GM23338 (cell line): ENCODE data around the gene CNTN5. TPM values are rescaled to one million over a fixed set of nuclear protein-coding genes. Genes with fewer than 3 reads are reported as not detected.
A peak's percentile ranks its signal among the peaks of the same experiment; 100 is the strongest.

ENCODE experiments used
- ATAC-seq: fragments of 200-7000 bp; cut with Tn5 transposase; 3 replicates; pipeline ENCODE4 v1.9.1; 2020
- DNase-seq: peaks from one replicate; pipeline ENCODE4 v3.0.0-alpha.2; 2015; ENCODE audit warnings: low spot score
- H2AFZ ChIP-seq: fragments of 200-600 bp; sonication (generic); 2 replicates; pipeline ENCODE4 v1.8.0; 2016; ENCODE audit warnings: antibody characterized with exemption, mild to moderate bottlenecking, moderate library complexity
- H3F3A ChIP-seq: fragments of 200-600 bp; sonication (generic); replicated peaks from 2 replicates; pipeline ENCODE4 v1.8.0; 2017; ENCODE audit warnings: antibody characterized with exemption, mixed run types, low read depth
- H3K27ac ChIP-seq: fragments of 200-600 bp; sonication (generic); 2 replicates; pipeline ENCODE4 v1.6.1; 2016; ENCODE audit warnings: low read depth
- H3K27me3 ChIP-seq: fragments of 200-600 bp; sonication (generic); 2 replicates; pipeline ENCODE4 v1.8.0; 2016; ENCODE audit warnings: mild to moderate bottlenecking, mixed run types, moderate library complexity; ENCODE audit not compliant: insufficient read depth
- H3K36me3 ChIP-seq: fragments of 200-600 bp; sonication (generic); 2 replicates; pipeline ENCODE4 v1.8.0; 2016; ENCODE audit warnings: mild to moderate bottlenecking; ENCODE audit not compliant: insufficient read depth
- H3K4me1 ChIP-seq: fragments of 200-600 bp; sonication (generic); 2 replicates; pipeline ENCODE4 v1.8.0; 2016; ENCODE audit warnings: mild to moderate bottlenecking, moderate library complexity; ENCODE audit not compliant: insufficient read depth
- H3K4me2 ChIP-seq: fragments of 200-600 bp; sonication (generic); 2 replicates; pipeline ENCODE4 v1.7.1; 2017; ENCODE audit warnings: mixed run types
- H3K4me3 ChIP-seq: fragments of 200-600 bp; sonication (generic); 2 replicates; pipeline ENCODE4 v1.6.1; 2016; ENCODE audit warnings: mixed run types
- H3K79me2 ChIP-seq: fragments of 200-600 bp; sonication (generic); replicated peaks from 2 replicates; pipeline ENCODE4 v1.8.0; 2017; ENCODE audit warnings: mild to moderate bottlenecking; ENCODE audit not compliant: insufficient read depth
- H3K9me2 ChIP-seq: fragments of 200-600 bp; sonication (generic); 2 replicates; pipeline ENCODE4 v1.8.0; 2017; ENCODE audit not compliant: insufficient read depth
- H4K20me1 ChIP-seq: fragments of 200-600 bp; sonication (generic); replicated peaks from 2 replicates; pipeline ENCODE4 v1.8.0; 2017; ENCODE audit warnings: mild to moderate bottlenecking; ENCODE audit not compliant: insufficient read depth
- H3K27ac Mint-ChIP-seq: 2 replicates; pipeline ENCODE4 v1.8.0; 2020; ENCODE audit warnings: inconsistent platforms, mild to moderate bottlenecking, moderate library complexity, mixed read lengths
- H3K27me3 Mint-ChIP-seq: 3 replicates; pipeline ENCODE4 v1.8.0; 2022; ENCODE audit warnings: low read depth, mild to moderate bottlenecking, moderate library complexity, mixed read lengths, inconsistent platforms; ENCODE audit not compliant: insufficient read depth, poor library complexity
- H3K36me3 Mint-ChIP-seq: 3 replicates; pipeline ENCODE4 v1.8.0; 2021; ENCODE audit warnings: low read depth, mild to moderate bottlenecking, inconsistent platforms, moderate library complexity, mixed read lengths
- H3K4me1 Mint-ChIP-seq: 3 replicates; pipeline ENCODE4 v1.8.0; 2020; ENCODE audit warnings: mild to moderate bottlenecking, inconsistent platforms, mixed read lengths
- H3K4me3 Mint-ChIP-seq: 3 replicates; pipeline ENCODE4 v1.8.0; 2021; ENCODE audit warnings: moderate library complexity, mild to moderate bottlenecking, inconsistent platforms, mixed read lengths
- H3K9me3 Mint-ChIP-seq: 3 replicates; pipeline ENCODE4 v1.8.0; 2020; ENCODE audit warnings: moderate library complexity, mild to moderate bottlenecking, inconsistent platforms, mixed read lengths
- EZH2phosphoT487 ChIP-seq: fragments of 200-600 bp; sonication (generic); IDR thresholded peaks from one replicate; pipeline ENCODE4 v1.8.1; 2018; ENCODE audit warnings: antibody characterized with exemption; ENCODE audit not compliant: unreplicated experiment
- polyA plus RNA-seq: library from polyadenylated mRNA; unstranded; fragments of >200 nt; fragmentation: Nextera tagmentation; extraction: Ambion mirVana; gene quantifications from 2 replicates; pipeline ENCODE4 v1.2.1, GENCODE V29; 2016
- total RNA-seq: library from RNA; depleted of rRNA; stranded (reverse); fragments of >200 nt; shearing (Covaris generic); gene quantifications from 2 replicates; pipeline ENCODE4 v1.2.3, GENCODE V29; 2014
- TF ChIP-seq, protein P1 (sequence below): fragments of 250-450 bp; sonication (Bioruptor Pico); IDR thresholded peaks from 2 replicates; pipeline ENCODE4 v1.5.0; 2020; ENCODE audit warnings: mild to moderate bottlenecking, moderate library complexity
- TF ChIP-seq, protein P2 (sequence below): IDR thresholded peaks from 2 replicates; pipeline ENCODE4 v1.6.1; 2016; ENCODE audit warnings: antibody characterized with exemption

CNTN5 gene
- total and polyA plus RNA-seq, 2 experiments from 2014 or later: not detected

DNA sequence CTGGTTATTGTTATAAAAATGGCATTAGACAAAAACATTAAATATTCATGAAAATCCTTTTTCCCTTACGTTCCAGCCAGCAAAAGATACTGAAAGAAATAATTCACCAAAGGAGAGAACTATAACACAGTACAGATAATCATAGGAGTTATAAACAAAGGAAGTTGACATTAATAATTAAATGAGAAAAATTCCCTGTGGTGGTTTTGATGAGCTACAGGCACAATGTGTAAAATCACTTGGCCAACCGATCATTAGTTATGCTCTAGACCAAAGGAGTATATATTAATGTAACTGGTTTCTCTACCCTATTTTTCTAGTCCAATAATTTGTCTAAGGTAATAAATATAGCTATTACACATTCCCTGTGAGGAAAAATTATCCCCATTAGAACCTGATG, 534.7 kb downstream of the CNTN5 start (continued):
- TF ChIP-seq, protein P1, sequence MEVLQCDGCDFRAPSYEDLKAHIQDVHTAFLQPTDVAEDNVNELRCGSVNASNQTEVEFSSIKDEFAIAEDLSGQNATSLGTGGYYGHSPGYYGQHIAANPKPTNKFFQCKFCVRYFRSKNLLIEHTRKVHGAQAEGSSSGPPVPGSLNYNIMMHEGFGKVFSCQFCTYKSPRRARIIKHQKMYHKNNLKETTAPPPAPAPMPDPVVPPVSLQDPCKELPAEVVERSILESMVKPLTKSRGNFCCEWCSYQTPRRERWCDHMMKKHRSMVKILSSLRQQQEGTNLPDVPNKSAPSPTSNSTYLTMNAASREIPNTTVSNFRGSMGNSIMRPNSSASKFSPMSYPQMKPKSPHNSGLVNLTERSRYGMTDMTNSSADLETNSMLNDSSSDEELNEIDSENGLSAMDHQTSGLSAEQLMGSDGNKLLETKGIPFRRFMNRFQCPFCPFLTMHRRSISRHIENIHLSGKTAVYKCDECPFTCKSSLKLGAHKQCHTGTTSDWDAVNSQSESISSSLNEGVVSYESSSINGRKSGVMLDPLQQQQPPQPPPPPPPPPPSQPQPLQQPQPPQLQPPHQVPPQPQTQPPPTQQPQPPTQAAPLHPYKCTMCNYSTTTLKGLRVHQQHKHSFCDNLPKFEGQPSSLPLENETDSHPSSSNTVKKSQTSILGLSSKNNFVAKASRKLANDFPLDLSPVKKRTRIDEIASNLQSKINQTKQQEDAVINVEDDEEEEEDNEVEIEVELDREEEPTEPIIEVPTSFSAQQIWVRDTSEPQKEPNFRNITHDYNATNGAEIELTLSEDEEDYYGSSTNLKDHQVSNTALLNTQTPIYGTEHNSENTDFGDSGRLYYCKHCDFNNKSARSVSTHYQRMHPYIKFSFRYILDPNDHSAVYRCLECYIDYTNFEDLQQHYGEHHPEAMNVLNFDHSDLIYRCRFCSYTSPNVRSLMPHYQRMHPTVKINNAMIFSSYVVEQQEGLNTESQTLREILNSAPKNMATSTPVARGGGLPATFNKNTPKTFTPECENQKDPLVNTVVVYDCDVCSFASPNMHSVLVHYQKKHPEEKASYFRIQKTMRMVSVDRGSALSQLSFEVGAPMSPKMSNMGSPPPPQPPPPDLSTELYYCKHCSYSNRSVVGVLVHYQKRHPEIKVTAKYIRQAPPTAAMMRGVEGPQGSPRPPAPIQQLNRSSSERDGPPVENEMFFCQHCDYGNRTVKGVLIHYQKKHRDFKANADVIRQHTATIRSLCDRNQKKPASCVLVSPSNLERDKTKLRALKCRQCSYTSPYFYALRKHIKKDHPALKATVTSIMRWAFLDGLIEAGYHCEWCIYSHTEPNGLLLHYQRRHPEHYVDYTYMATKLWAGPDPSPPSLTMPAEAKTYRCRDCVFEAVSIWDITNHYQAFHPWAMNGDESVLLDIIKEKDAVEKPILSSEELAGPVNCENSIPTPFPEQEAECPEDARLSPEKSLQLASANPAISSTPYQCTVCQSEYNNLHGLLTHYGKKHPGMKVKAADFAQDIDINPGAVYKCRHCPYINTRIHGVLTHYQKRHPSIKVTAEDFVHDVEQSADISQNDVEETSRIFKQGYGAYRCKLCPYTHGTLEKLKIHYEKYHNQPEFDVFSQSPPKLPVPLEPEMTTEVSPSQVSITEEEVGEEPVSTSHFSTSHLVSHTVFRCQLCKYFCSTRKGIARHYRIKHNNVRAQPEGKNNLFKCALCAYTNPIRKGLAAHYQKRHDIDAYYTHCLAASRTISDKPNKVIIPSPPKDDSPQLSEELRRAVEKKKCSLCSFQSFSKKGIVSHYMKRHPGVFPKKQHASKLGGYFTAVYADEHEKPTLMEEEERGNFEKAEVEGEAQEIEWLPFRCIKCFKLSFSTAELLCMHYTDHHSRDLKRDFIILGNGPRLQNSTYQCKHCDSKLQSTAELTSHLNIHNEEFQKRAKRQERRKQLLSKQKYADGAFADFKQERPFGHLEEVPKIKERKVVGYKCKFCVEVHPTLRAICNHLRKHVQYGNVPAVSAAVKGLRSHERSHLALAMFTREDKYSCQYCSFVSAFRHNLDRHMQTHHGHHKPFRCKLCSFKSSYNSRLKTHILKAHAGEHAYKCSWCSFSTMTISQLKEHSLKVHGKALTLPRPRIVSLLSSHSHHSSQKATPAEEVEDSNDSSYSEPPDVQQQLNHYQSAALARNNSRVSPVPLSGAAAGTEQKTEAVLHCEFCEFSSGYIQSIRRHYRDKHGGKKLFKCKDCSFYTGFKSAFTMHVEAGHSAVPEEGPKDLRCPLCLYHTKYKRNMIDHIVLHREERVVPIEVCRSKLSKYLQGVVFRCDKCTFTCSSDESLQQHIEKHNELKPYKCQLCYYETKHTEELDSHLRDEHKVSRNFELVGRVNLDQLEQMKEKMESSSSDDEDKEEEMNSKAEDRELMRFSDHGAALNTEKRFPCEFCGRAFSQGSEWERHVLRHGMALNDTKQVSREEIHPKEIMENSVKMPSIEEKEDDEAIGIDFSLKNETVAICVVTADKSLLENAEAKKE (CRISPR knock-in tag): no peak

DNA sequence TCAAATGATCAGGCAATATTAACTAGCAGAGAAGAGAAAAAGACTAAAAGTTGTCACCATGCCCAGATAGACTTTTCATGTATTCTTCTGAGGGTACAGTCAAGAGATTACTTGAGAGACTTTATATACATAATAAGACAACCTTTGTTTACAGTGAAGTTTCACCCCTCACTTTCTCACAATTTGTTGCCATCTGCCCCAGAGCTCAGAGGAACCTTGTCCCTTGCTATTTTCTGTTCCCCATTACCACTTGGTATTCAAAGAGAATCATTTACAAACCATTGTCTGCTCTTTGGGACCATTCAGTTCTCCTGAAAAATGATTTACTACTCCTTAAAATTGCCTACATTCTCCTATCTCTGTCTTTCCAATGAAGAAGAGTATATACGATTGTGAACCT, 544.6 kb downstream of the CNTN5 start:
- Histone ChIP-seq H3K9me2 (peaks cover 3% of the 10 kb centered on the region; the same call in 1 of the 2 replicates), H3K27ac (no peak overlapping the region), H3K27me3 (no peaks in the 10 kb centered on the region), H3K36me3 (no peaks in the 10 kb centered on the region), H3K4me3 (no peak overlapping the region), H2AFZ (peak overlapping the region; percentile 57; the same call in 1 of the 2 replicates), H3F3A (no peaks in the 10 kb centered on the region), H3K4me1 (no peaks in the 10 kb centered on the region), H3K4me2 (no peak overlapping the region), H4K20me1 (no peaks in the 10 kb centered on the region), H3K79me2 (no peaks in the 10 kb centered on the region)
- ATAC-seq (no peak), DNase-seq (no peak)
- H3K27me3 Mint-ChIP-seq: no peaks in the 10 kb centered on the region
- peaks cover 6% of the 10 kb centered on the region; the same call in 2 of the 3 replicates for H3K4me1 Mint-ChIP-seq
- no peak overlapping the region for H3K27ac Mint-ChIP-seq
- 0 out of 3 replicates have a peak, but pooled peaks cover 3% of the 10 kb centered on the region for H3K9me3 Mint-ChIP-seq
- TF ChIP-seq EZH2phosphoT487: no peak
- TF ChIP-seq, protein P2, sequence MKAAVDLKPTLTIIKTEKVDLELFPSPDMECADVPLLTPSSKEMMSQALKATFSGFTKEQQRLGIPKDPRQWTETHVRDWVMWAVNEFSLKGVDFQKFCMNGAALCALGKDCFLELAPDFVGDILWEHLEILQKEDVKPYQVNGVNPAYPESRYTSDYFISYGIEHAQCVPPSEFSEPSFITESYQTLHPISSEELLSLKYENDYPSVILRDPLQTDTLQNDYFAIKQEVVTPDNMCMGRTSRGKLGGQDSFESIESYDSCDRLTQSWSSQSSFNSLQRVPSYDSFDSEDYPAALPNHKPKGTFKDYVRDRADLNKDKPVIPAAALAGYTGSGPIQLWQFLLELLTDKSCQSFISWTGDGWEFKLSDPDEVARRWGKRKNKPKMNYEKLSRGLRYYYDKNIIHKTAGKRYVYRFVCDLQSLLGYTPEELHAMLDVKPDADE: no peak
- no peak overlapping the region for H3K4me3 Mint-ChIP-seq
- no peaks in the 10 kb centered on the region for H3K36me3 Mint-ChIP-seq
